B cell (primary cell): ENCODE data around the gene SHPK. TPM values are rescaled to one million over a fixed set of nuclear protein-coding genes. Genes with fewer than 3 reads are reported as not detected.

Experiments
- ATAC-seq: fragments of 200-7000 bp; cut with Tn5 transposase; one replicate; pipeline ENCODE4 v1.10.0; 2021; ENCODE audit warnings: low read depth, mild to moderate bottlenecking, moderate number of reproducible peaks, moderate library complexity
- CTCF ChIA-PET: fragments of 350-600 bp; sonication (Branson Sonifier 250); formaldehyde crosslinking; loops from one replicate; lab custom pipeline; 2021; ENCODE audit warnings: antibody characterized with exemption, inconsistent platforms; lab: Charles Lee
- POLR2A ChIA-PET: fragments of 350-600 bp; sonication (Branson Sonifier 250); formaldehyde crosslinking; loops from one replicate; lab custom pipeline; 2021; ENCODE audit warnings: antibody characterized with exemption; lab: Charles Lee
- DNase-seq: peaks from one replicate; pipeline ENCODE4 v3.0.0; 2013
- H2AFZ ChIP-seq: 2 replicates; pipeline ENCODE4 v1.6.1; 2012; ENCODE audit warnings: mild to moderate bottlenecking, low read depth, low read length; ENCODE audit not compliant: insufficient read depth, poor library complexity, severe bottlenecking
- H3K27ac ChIP-seq, 2 donors: 1 replicate in 1 of 2; 2 replicates in 1 of 2; pipeline ENCODE4 v1.5.1; 2012 to 2013; ENCODE audit warnings: low read length in 2 of 2, mild to moderate bottlenecking in 2 of 2, moderate library complexity in 1 of 2
- H3K27me3 ChIP-seq, 4 experiments: fragments of 200-600 bp in 1 of 4; sonication (generic) in 1 of 4; replicated peaks in 1 of 4; 1 replicate in 2 of 4; 2 replicates in 2 of 4; pipeline versions ENCODE4 v1.6.1 to v1.7.0; 2013 to 2016; ENCODE audit warnings: low read length in 3 of 4, mild to moderate bottlenecking in 2 of 4, mixed read lengths in 1 of 4, moderate library complexity in 1 of 4; ENCODE audit not compliant: insufficient read depth in 4 of 4, control insufficient read depth in 3 of 4; ENCODE audit errors: control extremely low read depth in 1 of 4
- H3K36me3 ChIP-seq, 2 experiments: replicated peaks in 1 of 2; 1 replicate in 1 of 2; 2 replicates in 1 of 2; pipeline versions ENCODE4 v1.6.1 to v1.7.1; 2013; ENCODE audit warnings: low read length in 1 of 2; ENCODE audit not compliant: insufficient read depth in 2 of 2, control insufficient read depth in 1 of 2; ENCODE audit errors: control extremely low read depth in 1 of 2, extremely low read depth in 1 of 2
- H3K4me1 ChIP-seq, 2 donors: fragments of 200-600 bp in 1 of 2; sonication (generic) in 1 of 2; 1 replicate in 1 of 2; 2 replicates in 1 of 2; pipeline versions ENCODE4 v1.5.1 to v1.6.1; 2013 to 2017; ENCODE audit warnings: low read length in 2 of 2; ENCODE audit not compliant: control insufficient read depth in 2 of 2, insufficient read depth in 2 of 2
- H3K4me2 ChIP-seq: replicated peaks from 2 replicates; pipeline ENCODE3; 2012; ENCODE audit warnings: mild to moderate bottlenecking, low read depth, low read length; ENCODE audit not compliant: poor library complexity, severe bottlenecking
- H3K4me3 ChIP-seq, 5 experiments: fragments of 200-600 bp in 1 of 5; sonication (generic) in 1 of 5; 1 replicate in 3 of 5; 2 replicates in 2 of 5; pipeline versions ENCODE4 v1.5.1 to v1.7.0; 2011 to 2016; ENCODE audit warnings: low read length in 4 of 5, mild to moderate bottlenecking in 4 of 5, low read depth in 2 of 5, control low read depth in 1 of 5, moderate library complexity in 1 of 5; ENCODE audit not compliant: insufficient read depth in 1 of 5; ENCODE audit errors: control extremely low read depth in 1 of 5, extremely low read depth in 1 of 5
- H3K79me2 ChIP-seq: fragments of 200-600 bp; sonication (generic); one replicate; pipeline ENCODE4 v1.6.0; 2016; ENCODE audit warnings: low read length; ENCODE audit not compliant: control insufficient read depth, insufficient read depth
- H3K9ac ChIP-seq: fragments of 200-600 bp; sonication (generic); 2 replicates; pipeline ENCODE4 v1.6.1; 2017; ENCODE audit warnings: mild to moderate bottlenecking, low read length, moderate library complexity
- H3K9me3 ChIP-seq, 3 donors: one replicate each; pipeline versions ENCODE4 v1.6.1 to v1.7.1; 2013; ENCODE audit warnings: low read length in 2 of 3; ENCODE audit not compliant: control insufficient read depth in 2 of 3, insufficient read depth in 1 of 3; ENCODE audit errors: control extremely low read depth in 1 of 3
- H4K20me1 ChIP-seq: 2 replicates; pipeline ENCODE4 v1.6.0; 2012; ENCODE audit warnings: mild to moderate bottlenecking, low read length; ENCODE audit not compliant: insufficient read depth, control insufficient read depth, poor library complexity, severe bottlenecking
- H3K27ac Mint-ChIP-seq: one replicate; pipeline ENCODE4 v1.8.0; 2021; ENCODE audit warnings: mixed read lengths
- H3K27me3 Mint-ChIP-seq: one replicate; pipeline ENCODE4 v1.8.0; 2021; ENCODE audit warnings: mixed read lengths
- H3K4me1 Mint-ChIP-seq: one replicate; pipeline ENCODE4 v1.8.0; 2021; ENCODE audit warnings: mixed read lengths
- H3K4me3 Mint-ChIP-seq: one replicate; pipeline ENCODE4 v1.8.0; 2021; ENCODE audit warnings: mixed read lengths
- H3K9me3 Mint-ChIP-seq: one replicate; pipeline ENCODE4 v1.8.0; 2022; ENCODE audit warnings: mixed read lengths; ENCODE audit not compliant: insufficient read depth
- CTCF ChIP-seq: fragments of 200-600 bp; IDR thresholded peaks from one replicate; pipeline ENCODE4 v1.8.0; 2022; ENCODE audit warnings: antibody characterized with exemption, mild to moderate bottlenecking
- EZH2 ChIP-seq: IDR thresholded peaks from 2 replicates; pipeline ENCODE4 v1.6.1; 2012; ENCODE audit warnings: borderline replicate concordance, low read depth, mild to moderate bottlenecking, moderate library complexity, low read length; ENCODE audit not compliant: insufficient read depth, poor library complexity, severe bottlenecking
- WGBS: methylation state at CpG from one replicate; pipeline ENCODE4 v1.1.5; 2013; ENCODE audit warnings: missing lambda C conversion rate; ENCODE audit not compliant: insufficient coverage; 5-methylcytosine and 5-hydroxymethylcytosine counted together
- intact Hi-C: fragments of 100-400 bp; cut with micrococcal nuclease; formaldehyde crosslinking; loops from one replicate; pipeline ENCODE4 v1.10.0; 2022
- polyA plus RNA-seq: library from polyadenylated mRNA; depleted of rRNA; stranded (reverse); fragments of >200 nt; gene quantifications from 2 replicates; pipeline ENCODE4 v1.2.3, GENCODE V29; 2012
- total RNA-seq, 2 donors: library from RNA; stranded (reverse); fragments of 120-200 nt in 1 of 2; gene quantifications; 1 replicate in 1 of 2; 2 replicates in 1 of 2; pipeline versions ENCODE4 v1.2.3 to v1.2.4, GENCODE V29; 2013 to 2022

SHPK gene
- total and polyA plus RNA-seq, 2 donors (not counting 1 experiment from before 2014, with no cell fraction given) = 5.9 to 16.1 TPM

DNA sequence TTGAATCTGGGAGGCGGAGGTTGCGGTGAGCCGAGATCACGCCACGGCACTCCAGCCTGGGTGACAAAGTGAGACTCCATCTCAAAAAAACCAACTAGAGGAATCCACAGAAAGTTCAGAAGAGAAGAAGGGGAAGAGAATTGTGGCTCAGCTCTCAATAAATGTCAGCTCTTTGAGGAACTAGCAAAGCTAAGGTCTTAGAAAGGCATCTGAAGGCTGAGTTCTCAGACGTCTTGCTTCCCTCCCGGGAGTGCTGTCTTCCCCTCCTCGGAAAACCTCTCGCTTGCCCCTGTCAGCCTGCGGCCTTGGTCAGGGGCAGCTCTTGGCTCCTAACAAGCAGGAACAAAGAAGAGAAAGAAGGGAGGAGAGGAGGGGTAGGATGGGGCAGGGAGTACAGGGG is 5.3 kb downstream of the SHPK start:
- peaks cover 23% of the 10 kb centered on the region for H3K79me2 ChIP-seq
- peaks cover 15% of the 10 kb centered on the region for H3K4me1 Mint-ChIP-seq
- WGBS = 91% methylated on average over 3 of the region's 10 CpGs

GRCh38 chr17:3627769-3628167 is 8.3 kb downstream of the SHPK start:
- 100% methylated on average over 3 of the region's 11 CpGs for WGBS
- Mint-ChIP-seq H3K9me3 (no peaks in the 10 kb centered on the region), H3K27me3 (no peaks in the 10 kb centered on the region), H3K27ac (no peak overlapping the region), H3K4me3 (no peak overlapping the region), H3K4me1 (peaks cover 4% of the 10 kb centered on the region)
- Histone ChIP-seq H3K4me1 (no peaks in the 10 kb centered on the region), H3K79me2 (peaks cover 5% of the 10 kb centered on the region), H3K9ac (no peak overlapping the region), H3K27ac (no peak overlapping the region), H2AFZ (no peak overlapping the region), H3K36me3 (peaks cover 0 to 44% of the 10 kb centered on the region in 2 experiments), H3K4me3 (no peak overlapping the region), H3K27me3 (no peaks in the 10 kb centered on the region), H3K9me3 (no peaks in the 10 kb centered on the region), H4K20me1 (no peaks in the 10 kb centered on the region), H3K4me2 (no peak overlapping the region)
- CTCF ChIA-PET = interaction anchor here (1.0 to 1.3 kb wide), 3 partner anchors 9 to 25 kb away, joined by 3 read pairs; partner anchors contain the start of genes CTNS and SHPK
- ATAC-seq = no peak
- intact Hi-C loops = no loop called here
- TF ChIP-seq CTCF (no peak), EZH2 (no peak)
- DNase-seq = no peak
- POLR2A ChIA-PET = no interaction called here

More for the DNA sequence above, 5.3 kb downstream of the SHPK start:
- Histone ChIP-seq H3K4me1 (peaks cover 4 to 5% of the 10 kb centered on the region in 2 donors), H3K27me3 (no peaks in the 10 kb centered on the region), H3K9ac (no peak overlapping the region), H2AFZ (no peak overlapping the region), H3K9me3 (no peaks in the 10 kb centered on the region), H4K20me1 (peaks cover 4% of the 10 kb centered on the region), H3K4me2 (no peak overlapping the region), H3K27ac (no peak overlapping the region), H3K36me3 (peaks cover 0 to 25% of the 10 kb centered on the region in 2 experiments), H3K4me3 (no peak overlapping the region)
- ChIA-PET POLR2A (no interaction called here), CTCF (no interaction called here)
- TF ChIP-seq CTCF = no peak
- TF ChIP-seq EZH2 = no peak
- intact Hi-C loops = no loop called here
- DNase-seq (no peak), ATAC-seq (no peak)
- no peaks in the 10 kb centered on the region for H3K27me3 Mint-ChIP-seq
- no peak overlapping the region for H3K27ac Mint-ChIP-seq
- H3K9me3 Mint-ChIP-seq = no peaks in the 10 kb centered on the region
- H3K4me3 Mint-ChIP-seq = no peak overlapping the region
